ENCODE measurements around the gene SLC9A9.

The SLC9A9 gene

DNA sequence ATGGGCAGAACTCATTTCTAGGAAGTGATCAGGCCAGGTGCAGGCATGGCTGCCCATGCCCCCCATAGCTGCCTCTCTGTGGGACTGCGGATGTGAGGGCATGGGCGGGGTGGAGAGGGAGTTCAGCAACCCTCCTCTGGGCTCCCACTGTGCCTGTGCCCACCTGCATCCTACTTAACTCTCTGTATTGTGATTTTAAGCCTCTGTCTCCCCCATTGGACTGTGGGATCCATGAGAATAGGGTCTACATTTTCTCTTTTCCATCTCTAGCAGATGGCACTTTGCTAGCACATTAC is 534.4 kb downstream of the SLC9A9 start:
- no peaks in the 10 kb centered on the region for H3K36me3 Mint-ChIP-seq (ENCODE audit: low read depth)
- H3K27ac Mint-ChIP-seq: no peak overlapping the region
- H3K4me3 Mint-ChIP-seq: no peak overlapping the region
- H3K9me3 Mint-ChIP-seq: no peaks in the 10 kb centered on the region
- DNase-seq: no peak
- H3K27me3 Mint-ChIP-seq: no peaks in the 10 kb centered on the region
- H3K4me1 Mint-ChIP-seq (ENCODE audit: low read depth): no peaks in the 10 kb centered on the region

GRCh38 chr3:143313025-143313892 is 535.0 kb downstream of the SLC9A9 start:
- Mint-ChIP-seq H3K9me3 (no peaks in the 10 kb centered on the region), H3K36me3 (ENCODE audit: low read depth) (no peaks in the 10 kb centered on the region), H3K4me3 (no peak overlapping the region), H3K4me1 (ENCODE audit: low read depth) (no peaks in the 10 kb centered on the region), H3K27me3 (no peaks in the 10 kb centered on the region), H3K27ac (no peak overlapping the region)
- no peak for DNase-seq

GRCh38 chr3:143311096-143311495 is 537.2 kb downstream of the SLC9A9 start:
- Mint-ChIP-seq H3K36me3 (ENCODE audit: low read depth) (no peaks in the 10 kb centered on the region), H3K4me3 (no peak overlapping the region), H3K9me3 (no peaks in the 10 kb centered on the region), H3K27me3 (no peaks in the 10 kb centered on the region), H3K27ac (no peak overlapping the region), H3K4me1 (ENCODE audit: low read depth) (no peaks in the 10 kb centered on the region)
- no peak for DNase-seq

- Mint-ChIP-seq H3K36me3 (ENCODE audit: low read depth) (no peaks in the 10 kb centered on the region), H3K27me3 (no peaks in the 10 kb centered on the region), H3K4me3 (no peak overlapping the region), H3K9me3 (no peaks in the 10 kb centered on the region), H3K27ac (no peak overlapping the region), H3K4me1 (ENCODE audit: low read depth) (no peaks in the 10 kb centered on the region)
- DNase-seq: no peak
Measured at GRCh38 chr3:143309705-143310104, 538.6 kb downstream of the SLC9A9 start.

DNA sequence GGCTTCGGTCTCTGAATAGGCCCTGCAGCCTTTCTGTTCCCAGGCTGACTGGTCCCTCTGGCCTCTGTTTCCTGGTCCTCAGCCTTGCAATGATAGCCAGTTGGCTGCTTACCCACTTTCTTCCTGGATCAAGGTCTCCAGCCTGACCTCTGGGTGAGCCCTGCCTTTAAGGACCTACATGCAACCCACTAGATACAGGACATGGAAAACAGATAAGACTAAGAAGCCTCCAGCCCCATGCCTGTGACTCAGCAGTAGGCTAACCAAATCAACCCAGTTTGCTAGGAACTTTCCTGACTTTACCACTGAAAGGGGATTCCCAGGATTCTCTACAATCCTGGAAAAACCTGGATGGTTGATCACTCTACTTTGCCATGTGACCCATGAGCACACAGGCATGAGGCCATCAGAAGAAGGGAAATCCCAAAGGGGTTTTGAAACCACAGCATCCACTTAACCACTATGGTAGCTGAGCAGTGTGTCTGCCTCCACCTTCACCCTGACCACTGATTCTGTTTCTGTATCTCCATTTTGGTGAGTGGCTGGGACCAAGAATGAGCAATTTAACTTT is 540.6 kb downstream of the SLC9A9 start:
- DNase-seq: no peak
- Mint-ChIP-seq H3K27ac (no peak overlapping the region), H3K4me3 (no peak overlapping the region), H3K4me1 (ENCODE audit: low read depth) (peaks cover 4% of the 10 kb centered on the region), H3K36me3 (ENCODE audit: low read depth) (no peaks in the 10 kb centered on the region), H3K9me3 (no peaks in the 10 kb centered on the region), H3K27me3 (no peaks in the 10 kb centered on the region)

DNA sequence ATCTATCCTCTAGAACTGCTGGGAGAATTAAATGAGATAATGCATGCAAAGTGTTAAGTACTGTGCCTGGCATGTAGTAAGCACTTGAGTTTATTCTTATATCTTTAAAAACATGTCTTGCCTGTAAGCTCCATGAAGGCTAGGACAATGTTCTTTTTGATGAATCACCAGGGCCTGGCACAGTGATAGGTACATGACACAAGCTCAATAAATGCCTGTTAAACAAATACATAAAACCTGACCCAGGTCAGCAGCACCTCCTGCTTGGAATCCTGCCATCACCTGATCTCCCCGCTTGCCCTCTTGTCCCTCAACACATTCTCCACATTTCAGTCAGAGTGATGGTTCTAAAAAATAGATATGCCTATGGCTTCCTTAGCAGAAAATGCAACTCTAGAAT is 541.9 kb downstream of the SLC9A9 start:
- Mint-ChIP-seq H3K4me1 (ENCODE audit: low read depth) (peaks cover 7% of the 10 kb centered on the region), H3K36me3 (ENCODE audit: low read depth) (no peaks in the 10 kb centered on the region), H3K4me3 (no peak overlapping the region), H3K27ac (no peak overlapping the region), H3K9me3 (no peaks in the 10 kb centered on the region), H3K27me3 (no peaks in the 10 kb centered on the region)
- no peak for DNase-seq

GRCh38 chr3:143302638-143303171 is 545.6 kb downstream of the SLC9A9 start:
- Mint-ChIP-seq H3K36me3 (ENCODE audit: low read depth) (no peaks in the 10 kb centered on the region), H3K4me3 (no peak overlapping the region), H3K27me3 (no peaks in the 10 kb centered on the region), H3K9me3 (no peaks in the 10 kb centered on the region), H3K4me1 (ENCODE audit: low read depth) (peaks cover 19% of the 10 kb centered on the region), H3K27ac (no peak overlapping the region)
- no peak for DNase-seq

GRCh38 chr3:143301031-143301901 is 547.0 kb downstream of the SLC9A9 start:
- H3K4me3 Mint-ChIP-seq: no peak overlapping the region
- no peaks in the 10 kb centered on the region for H3K36me3 Mint-ChIP-seq (ENCODE audit: low read depth)
- H3K9me3 Mint-ChIP-seq: no peaks in the 10 kb centered on the region
- no peaks in the 10 kb centered on the region for H3K27me3 Mint-ChIP-seq
- H3K4me1 Mint-ChIP-seq (ENCODE audit: low read depth): peaks cover 19% of the 10 kb centered on the region
- no peak overlapping the region for H3K27ac Mint-ChIP-seq
- DNase-seq: no peak

GRCh38 chr3:143298886-143299535 is 549.3 kb downstream of the SLC9A9 start:
- Mint-ChIP-seq H3K9me3 (no peaks in the 10 kb centered on the region), H3K4me3 (no peak overlapping the region), H3K4me1 (ENCODE audit: low read depth) (peaks cover 37% of the 10 kb centered on the region), H3K27me3 (no peaks in the 10 kb centered on the region), H3K27ac (no peak overlapping the region), H3K36me3 (ENCODE audit: low read depth) (no peaks in the 10 kb centered on the region)
- no peak for DNase-seq

- DNase-seq: no peak
- peaks cover 37% of the 10 kb centered on the region for H3K4me1 Mint-ChIP-seq (ENCODE audit: low read depth)
- no peak overlapping the region for H3K27ac Mint-ChIP-seq
- no peaks in the 10 kb centered on the region for H3K36me3 Mint-ChIP-seq (ENCODE audit: low read depth)
- no peaks in the 10 kb centered on the region for H3K9me3 Mint-ChIP-seq
- H3K4me3 Mint-ChIP-seq: no peak overlapping the region
- H3K27me3 Mint-ChIP-seq: no peaks in the 10 kb centered on the region
Measured at GRCh38 chr3:143298380-143298779, 549.9 kb downstream of the SLC9A9 start.

DNA sequence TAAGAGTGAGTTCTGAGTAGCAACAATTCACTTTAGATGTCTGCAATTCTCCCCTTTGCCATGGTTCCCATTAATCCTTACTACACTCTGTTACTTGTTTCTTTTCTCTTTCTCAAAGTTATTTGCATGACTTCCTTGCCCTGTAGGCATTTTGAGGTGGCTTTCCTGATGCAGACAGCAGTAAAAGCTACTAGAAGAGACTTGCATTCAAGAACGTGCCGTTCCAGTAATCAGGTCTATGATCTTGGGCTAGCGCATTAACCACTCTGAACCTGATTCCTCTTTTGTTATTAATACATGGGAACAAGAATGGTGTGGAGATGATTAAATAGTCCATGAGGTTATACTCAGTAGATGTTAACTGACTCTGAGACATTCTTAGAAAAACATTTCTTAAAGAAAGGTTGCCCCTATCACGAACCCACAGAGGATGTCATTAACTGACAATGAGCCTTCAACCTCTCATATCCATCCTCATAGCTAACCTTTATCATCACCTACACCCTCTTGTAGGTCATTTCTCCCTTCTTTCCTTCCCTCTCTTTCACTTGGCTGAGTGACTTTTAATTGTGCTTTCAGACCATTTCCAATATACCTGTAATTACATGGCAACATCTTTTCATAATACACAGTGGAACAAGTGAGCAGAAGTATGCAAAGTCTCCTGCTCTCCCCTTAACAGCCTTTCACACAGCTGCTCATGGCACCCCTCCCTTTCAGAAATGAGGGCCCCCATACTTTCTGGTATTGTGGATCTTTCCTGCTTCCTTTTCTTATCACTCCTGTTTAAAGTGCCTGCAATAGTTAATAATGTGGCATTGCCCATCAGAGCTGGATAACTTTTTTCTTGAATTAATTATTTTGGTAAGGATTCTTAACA is 552.8 kb downstream of the SLC9A9 start:
- Mint-ChIP-seq H3K4me3 (no peak overlapping the region), H3K36me3 (ENCODE audit: low read depth) (no peaks in the 10 kb centered on the region), H3K27me3 (no peaks in the 10 kb centered on the region), H3K9me3 (no peaks in the 10 kb centered on the region), H3K27ac (peak overlapping the region; percentile 32), H3K4me1 (ENCODE audit: low read depth) (peaks cover 27% of the 10 kb centered on the region)
- no peak for DNase-seq

DNA sequence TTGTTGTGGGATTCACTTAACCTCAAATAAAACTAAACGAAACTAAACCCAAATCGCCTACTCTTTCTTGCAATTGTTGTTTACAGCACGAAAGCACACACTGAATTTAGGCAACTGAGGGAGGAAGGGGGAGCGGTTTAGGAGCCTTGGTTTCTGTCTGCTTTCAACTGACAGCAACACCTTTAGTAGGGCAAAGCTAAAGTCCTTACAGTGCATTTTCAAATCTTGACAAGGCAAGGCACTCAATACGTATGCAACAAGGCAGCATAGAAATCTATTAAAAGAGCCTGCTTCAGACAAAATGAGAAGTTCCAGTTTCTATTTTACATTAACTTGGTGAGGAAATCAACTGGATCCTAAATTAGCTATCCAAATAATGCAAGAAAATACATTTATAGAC is 554.1 kb downstream of the SLC9A9 start:
- Mint-ChIP-seq H3K27me3 (no peaks in the 10 kb centered on the region), H3K36me3 (ENCODE audit: low read depth) (no peaks in the 10 kb centered on the region), H3K9me3 (no peaks in the 10 kb centered on the region), H3K27ac (no peak overlapping the region), H3K4me3 (no peak overlapping the region), H3K4me1 (ENCODE audit: low read depth) (peaks cover 26% of the 10 kb centered on the region)
- no peak for DNase-seq

DNA sequence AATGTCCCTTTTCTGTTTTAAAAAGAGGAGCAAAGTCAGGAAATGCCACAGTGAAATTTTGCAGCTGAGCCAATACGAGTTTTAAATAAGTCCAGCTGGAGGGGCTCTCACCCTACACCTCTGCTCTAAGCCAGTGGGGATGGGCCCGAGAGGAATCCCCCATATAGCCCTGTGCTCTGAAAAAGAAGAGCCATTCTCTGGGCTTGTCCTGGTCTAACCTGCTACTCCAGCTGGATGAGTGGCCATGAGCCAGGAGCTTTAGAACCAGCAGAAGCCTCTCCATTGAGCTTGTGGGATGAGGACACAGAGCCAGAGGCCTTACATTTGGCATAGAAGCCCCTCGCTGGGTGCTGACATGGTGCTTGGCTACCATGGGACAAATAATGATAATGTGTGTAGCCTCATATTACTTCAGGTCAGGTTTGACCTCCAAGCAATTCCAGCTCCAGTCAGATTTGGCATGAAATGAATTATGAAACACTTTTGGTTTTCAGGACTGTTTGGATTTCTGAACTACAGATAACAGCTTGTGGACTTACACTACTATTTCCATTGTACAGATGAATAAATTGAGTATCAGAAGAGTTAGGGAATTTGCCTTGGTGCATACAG is 556.3 kb downstream of the SLC9A9 start:
- no peak for DNase-seq
- Mint-ChIP-seq H3K27me3 (no peaks in the 10 kb centered on the region), H3K4me1 (ENCODE audit: low read depth) (peaks cover 19% of the 10 kb centered on the region), H3K27ac (no peak overlapping the region), H3K4me3 (no peak overlapping the region), H3K9me3 (no peaks in the 10 kb centered on the region), H3K36me3 (ENCODE audit: low read depth) (no peaks in the 10 kb centered on the region)

Data from activated T-cell treated with anti-CD3 and anti-CD28 coated beads, Interleukin-2, amount 50 U/mL, for 24 hours (primary cell).